Stomach (tissue), 9 donors: ENCODE results near the gene TRIO. TPM values are rescaled to one million over a fixed set of nuclear protein-coding genes. Genes with fewer than 3 reads are reported as not detected.

Experiments used
- DNase-seq, 2 donors: peaks; one replicate each; pipeline versions ENCODE4 v3.0.0 to v3.0.0-alpha.2; 2013 to 2019
- H3K27ac ChIP-seq, 5 donors: fragments of 200-600 bp in 4 of 5; sonication (generic) in 4 of 5; one replicate each; pipeline ENCODE4 v1.5.1; 2013 to 2019; ENCODE audit warnings: mild to moderate bottlenecking in 1 of 5, moderate library complexity in 1 of 5
- H3K27me3 ChIP-seq, 3 donors: fragments of 200-600 bp; sonication (generic); one replicate each; pipeline ENCODE4 v1.5.1; 2017 to 2019; ENCODE audit warnings: mixed run types in 1 of 3
- H3K36me3 ChIP-seq, 4 donors: fragments of 200-600 bp; sonication (generic); 1 replicate in 3 of 4; 2 replicates in 1 of 4; pipeline ENCODE4 v1.5.1; 2016 to 2019
- H3K4me1 ChIP-seq, 4 donors: fragments of 200-600 bp; sonication (generic); one replicate each; pipeline ENCODE4 v1.5.1; 2016 to 2019
- H3K4me3 ChIP-seq, 4 donors: fragments of 200-600 bp; sonication (generic) in 3 of 4; one replicate each; pipeline ENCODE4 v1.5.1; 2016 to 2019; ENCODE audit warnings: mild to moderate bottlenecking in 1 of 4
- H3K9me3 ChIP-seq, 4 donors: fragments of 200-600 bp; sonication (generic); one replicate each; pipeline ENCODE4 v1.5.1; 2016 to 2019
- EP300 ChIP-seq: sonication (generic); formaldehyde crosslinking; IDR thresholded peaks from one replicate; pipeline ENCODE4 v1.6.1; 2017; ENCODE audit warnings: antibody characterized with exemption
- POLR2A ChIP-seq, 4 donors: fragments of 450-650 bp; IDR thresholded peaks; one replicate each; pipeline ENCODE4 v1.6.1; 2016; ENCODE audit warnings: antibody characterized with exemption in 4 of 4, control low read depth in 2 of 4, mild to moderate bottlenecking in 1 of 4, moderate library complexity in 1 of 4
- POLR2AphosphoS5 ChIP-seq, 3 donors: sonication (generic); formaldehyde crosslinking; IDR thresholded peaks; one replicate each; pipeline ENCODE4 v1.6.1; 2016; ENCODE audit warnings: antibody characterized with exemption in 3 of 3
- WGBS, 5 donors: extraction: QIAGEN DNeasy Blood & Tissue Kit in 3 of 5; methylation state at CpG; one replicate each; pipeline versions ENCODE4 v1.1.5 to v1.1.7; 2013 to 2018; 5-methylcytosine and 5-hydroxymethylcytosine counted together
- intact Hi-C: fragments of 100-400 bp; cut with DNase I; formaldehyde crosslinking; loops from one replicate; pipeline ENCODE4 v1.15.1; 2023; ENCODE audit warnings: low total_unique reads
- polyA plus RNA-seq, 3 donors: library from polyadenylated mRNA; stranded (reverse); fragments of 200-250 nt; gene quantifications; one replicate each; pipeline ENCODE4 v1.2.3, GENCODE V29; 2013
- total RNA-seq, 5 donors: library from RNA; depleted of rRNA; stranded (reverse); fragments of >200 nt; gene quantifications; one replicate each; pipeline versions ENCODE4 v1.1.0 to v1.2.3, GENCODE V29; 2014 to 2016
- TF ChIP-seq, protein P1 (sequence below), 7 experiments: fragments of 450-650 bp in 4 of 7; fragments of 200-600 bp in 3 of 7; sonication (generic) in 3 of 7; IDR thresholded peaks; one replicate each; pipeline ENCODE4 v1.5.1; 2016 to 2019; ENCODE audit warnings: antibody characterized with exemption in 7 of 7, control low read depth in 2 of 7, mild to moderate bottlenecking in 1 of 7
- donor health status: healthy with polysubstance abuse.
- donor health status: Bipolar disorder and iron deficiency.
- donor health status: healthy.

The TRIO gene
- total and polyA plus RNA-seq, 8 donors = 9.9 to 558 (median 127) TPM

DNA sequence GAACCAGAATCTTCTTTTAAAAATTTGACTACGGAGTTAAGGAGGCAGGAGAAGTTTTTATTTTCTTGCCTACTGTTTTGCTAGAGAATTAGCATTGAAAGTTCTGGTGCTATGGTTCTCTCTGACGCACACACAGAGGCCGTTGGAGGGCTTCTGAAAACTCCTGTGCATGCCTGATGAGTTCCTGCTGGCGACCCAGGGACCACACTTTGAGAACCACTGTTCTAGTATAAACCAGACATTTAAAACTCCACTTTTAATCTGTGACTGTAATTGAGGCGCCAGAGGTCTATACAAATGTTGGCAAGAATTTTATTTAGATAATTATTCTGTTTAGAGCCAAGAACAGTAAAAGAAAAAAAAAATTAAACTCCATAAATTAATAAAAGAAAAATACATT is 338.9 kb downstream of the TRIO start:
- peaks cover 29 to 100% (median 100%) of the 10 kb centered on the region in 4 donors for H3K36me3 ChIP-seq
- DNase-seq = no peak
- WGBS, 5 donors = 81 to 88% (median 83%) methylated on average over 5 of the region's 5 CpGs
- H3K27ac ChIP-seq = no peak overlapping the region
- no peaks in the 10 kb centered on the region for H3K4me1 ChIP-seq
- H3K9me3 ChIP-seq = no peaks in the 10 kb centered on the region
- intact Hi-C loops = no loop called here
- no peak overlapping the region for H3K4me3 ChIP-seq
- no peaks in the 10 kb centered on the region for H3K27me3 ChIP-seq
- TF ChIP-seq POLR2A (IDR thresholded peaks at IDR 0.05) (no peak), EP300 (no peak), POLR2AphosphoS5 (IDR thresholded peaks at IDR 0.05) (no peak)
- TF ChIP-seq, protein P1, sequence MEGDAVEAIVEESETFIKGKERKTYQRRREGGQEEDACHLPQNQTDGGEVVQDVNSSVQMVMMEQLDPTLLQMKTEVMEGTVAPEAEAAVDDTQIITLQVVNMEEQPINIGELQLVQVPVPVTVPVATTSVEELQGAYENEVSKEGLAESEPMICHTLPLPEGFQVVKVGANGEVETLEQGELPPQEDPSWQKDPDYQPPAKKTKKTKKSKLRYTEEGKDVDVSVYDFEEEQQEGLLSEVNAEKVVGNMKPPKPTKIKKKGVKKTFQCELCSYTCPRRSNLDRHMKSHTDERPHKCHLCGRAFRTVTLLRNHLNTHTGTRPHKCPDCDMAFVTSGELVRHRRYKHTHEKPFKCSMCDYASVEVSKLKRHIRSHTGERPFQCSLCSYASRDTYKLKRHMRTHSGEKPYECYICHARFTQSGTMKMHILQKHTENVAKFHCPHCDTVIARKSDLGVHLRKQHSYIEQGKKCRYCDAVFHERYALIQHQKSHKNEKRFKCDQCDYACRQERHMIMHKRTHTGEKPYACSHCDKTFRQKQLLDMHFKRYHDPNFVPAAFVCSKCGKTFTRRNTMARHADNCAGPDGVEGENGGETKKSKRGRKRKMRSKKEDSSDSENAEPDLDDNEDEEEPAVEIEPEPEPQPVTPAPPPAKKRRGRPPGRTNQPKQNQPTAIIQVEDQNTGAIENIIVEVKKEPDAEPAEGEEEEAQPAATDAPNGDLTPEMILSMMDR (IDR thresholded peaks at IDR 0.05) = no peak

DNA sequence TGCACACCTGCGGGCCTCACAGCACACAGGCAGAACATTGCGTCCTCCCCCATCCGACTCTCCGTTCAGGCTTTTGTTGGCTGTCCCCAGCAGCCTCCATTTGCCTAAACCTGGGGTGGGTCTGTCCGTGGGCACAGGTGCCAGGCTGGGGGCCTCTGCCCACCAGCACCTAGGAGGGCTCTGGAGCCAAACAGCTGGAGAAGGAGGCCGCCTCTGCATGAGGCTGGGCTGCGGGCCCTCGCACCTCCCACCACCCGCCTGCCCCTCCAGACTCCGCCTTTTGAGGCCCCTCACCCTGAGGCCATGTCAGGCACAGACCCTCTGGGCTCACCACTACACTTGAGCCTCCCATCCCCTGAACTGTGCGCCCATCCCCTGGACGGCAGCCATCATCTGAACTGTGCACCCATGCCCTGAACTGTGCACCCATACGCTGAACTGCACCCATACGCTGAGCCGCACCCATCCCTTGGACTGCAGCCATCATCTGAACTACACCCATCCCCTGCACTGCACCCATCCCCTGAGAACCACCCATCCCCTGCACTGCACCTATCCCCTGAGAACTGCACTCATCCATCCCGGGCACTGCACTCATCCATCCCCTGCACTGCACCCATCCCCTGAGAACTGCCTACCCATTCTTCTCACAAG is 340.5 kb downstream of the TRIO start:
- DNase-seq = no peak
- intact Hi-C loops = no loop called here
- H3K27me3 ChIP-seq = no peaks in the 10 kb centered on the region
- no peak overlapping the region for H3K4me3 ChIP-seq
- no peaks in the 10 kb centered on the region for H3K4me1 ChIP-seq
- peaks cover 38 to 100% (median 99%) of the 10 kb centered on the region in 4 donors for H3K36me3 ChIP-seq
- TF ChIP-seq POLR2A (IDR thresholded peaks at IDR 0.05) (no peak), EP300 (no peak), POLR2AphosphoS5 (IDR thresholded peaks at IDR 0.05) (no peak)
- TF ChIP-seq, protein P1 (IDR thresholded peaks at IDR 0.05) = no peak
- WGBS, 5 donors = 89 to 95% (median 90%) methylated on average over 13 to 16 of the region's 16 CpGs
- H3K27ac ChIP-seq = no peak overlapping the region
- no peaks in the 10 kb centered on the region for H3K9me3 ChIP-seq

DNA sequence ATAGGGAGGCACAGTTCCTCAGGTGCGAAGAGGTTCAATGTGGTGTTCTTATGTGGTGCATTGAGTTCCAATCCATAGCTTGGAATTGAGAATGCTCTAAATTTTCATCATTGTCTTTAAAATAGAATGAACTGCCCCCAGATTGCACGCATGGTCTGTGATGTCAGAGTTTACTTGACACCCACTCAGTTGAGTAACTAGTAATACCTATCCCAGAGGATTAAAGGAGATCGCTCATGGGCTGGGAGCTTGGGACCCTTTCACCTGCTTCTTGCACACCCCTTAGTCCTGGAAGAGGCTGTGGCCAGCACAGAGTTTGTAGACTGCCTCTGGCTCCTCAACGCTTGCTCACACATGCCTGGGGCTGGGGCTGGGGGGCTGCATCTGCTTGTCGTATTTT is 343.3 kb downstream of the TRIO start:
- intact Hi-C loops = no loop called here
- peaks cover 35 to 100% (median 99%) of the 10 kb centered on the region in 4 donors for H3K36me3 ChIP-seq
- no peak overlapping the region for H3K27ac ChIP-seq
- no peak overlapping the region for H3K4me3 ChIP-seq
- TF ChIP-seq POLR2AphosphoS5 (IDR thresholded peaks at IDR 0.05) = no peak
- TF ChIP-seq, protein P1 (IDR thresholded peaks at IDR 0.05) = no peak
- no peak for TF ChIP-seq EP300
- TF ChIP-seq POLR2A (IDR thresholded peaks at IDR 0.05) = no peak
- WGBS, 5 donors = 83 to 96% (median 91%) methylated on average over 5 of the region's 5 CpGs
- H3K4me1 ChIP-seq = peaks cover 0 to 14% (median 10%) of the 10 kb centered on the region in 4 donors
- no peak for DNase-seq
- no peaks in the 10 kb centered on the region for H3K9me3 ChIP-seq
- no peaks in the 10 kb centered on the region for H3K27me3 ChIP-seq

DNA sequence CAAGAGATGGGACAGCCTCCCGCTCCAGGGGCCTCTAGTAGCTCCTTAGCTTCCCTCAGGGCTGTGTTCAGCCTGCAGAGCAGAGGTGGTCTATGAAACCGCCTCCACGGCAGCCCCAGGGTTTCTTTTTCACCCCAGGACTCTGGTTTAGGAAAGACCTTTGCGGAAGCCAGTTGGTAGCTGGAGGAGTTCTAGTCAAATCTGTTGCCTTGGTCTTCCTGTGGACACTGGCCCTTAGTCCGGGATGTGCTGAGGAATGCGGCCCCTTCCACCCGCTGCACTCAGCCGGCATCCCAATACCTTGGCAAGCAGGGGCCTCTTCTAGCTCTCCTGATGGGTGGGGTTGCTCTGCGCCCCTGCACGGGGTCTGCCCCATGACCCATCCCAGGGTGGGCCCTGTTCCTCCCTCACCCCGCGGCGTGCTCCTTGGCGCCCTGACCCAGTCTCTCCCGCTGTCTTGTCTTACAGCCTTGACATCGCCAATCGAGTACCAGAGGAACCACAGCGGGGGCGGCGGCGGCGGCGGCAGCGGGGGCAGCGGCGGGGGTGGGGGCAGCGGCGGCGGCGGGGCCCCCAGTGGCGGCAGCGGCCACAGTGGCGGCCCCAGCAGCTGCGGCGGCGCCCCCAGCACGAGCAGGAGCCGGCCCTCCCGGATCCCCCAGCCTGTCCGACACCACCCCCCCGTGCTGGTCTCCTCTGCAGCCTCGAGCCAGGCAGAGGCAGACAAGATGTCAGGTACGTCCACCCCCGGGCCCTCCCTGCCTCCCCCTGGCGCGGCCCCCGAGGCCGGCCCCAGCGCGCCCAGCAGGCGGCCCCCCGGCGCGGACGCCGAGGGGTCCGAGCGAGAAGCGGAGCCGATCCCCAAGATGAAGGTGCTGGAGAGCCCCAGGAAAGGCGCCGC is 344.1 kb downstream of the TRIO start:
- Histone ChIP-seq H3K27me3 (no peaks in the 10 kb centered on the region), H3K27ac (no peak overlapping the region), H3K4me3 (no peak overlapping the region), H3K36me3 (peaks cover 34 to 100% (median 99%) of the 10 kb centered on the region in 4 donors), H3K9me3 (no peaks in the 10 kb centered on the region), H3K4me1 (peaks cover 0 to 14% (median 10%) of the 10 kb centered on the region in 4 donors)
- DNase-seq = no peak
- intact Hi-C loops = no loop called here
- TF ChIP-seq POLR2AphosphoS5 (IDR thresholded peaks at IDR 0.05) (no peak), EP300 (no peak)
- WGBS, 5 donors = 88 to 92% (median 89%) methylated on average over 14 to 62 of the region's 62 CpGs
